ENCODE data around the gene NES. TPM values are rescaled to one million over a fixed set of nuclear protein-coding genes. Genes with fewer than 3 reads are reported as not detected.

Gene NES
- total and polyA plus RNA-seq, 2 of the 8 experiments (the other 6 are each of a cell fraction or from before 2014, with no cell fraction given) = 13.3 to 135 TPM

DNA sequence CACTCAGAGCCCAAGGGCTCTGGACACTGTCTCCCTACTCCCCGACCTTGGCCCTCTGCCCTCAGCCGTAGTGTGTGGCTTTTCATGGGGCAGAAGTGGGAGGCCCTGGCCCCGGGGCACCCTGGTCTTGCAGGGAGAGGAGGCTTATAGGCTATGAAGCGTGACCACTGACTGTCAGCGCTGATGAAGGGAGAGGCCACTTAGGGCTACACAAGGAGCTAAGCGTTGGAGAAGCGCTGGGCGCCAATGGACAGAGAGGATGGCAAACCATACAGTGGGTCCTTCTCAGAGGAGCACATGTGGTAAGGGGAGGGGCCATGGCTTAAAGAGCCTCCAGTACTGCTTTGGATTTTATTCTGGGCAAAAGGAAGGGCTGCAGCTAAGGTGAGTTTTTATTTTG is 20.3 kb upstream of the NES start:
- Histone ChIP-seq H4K91ac (replicated peaks; ENCODE audit: insufficient read length, low read length) (no peak overlapping the region), H2AK5ac (ENCODE audit: low read depth, low read length) (no peak overlapping the region), H3K79me2 (ENCODE audit: control insufficient read depth in 1 of 2, insufficient read depth in 2 of 2, low read length in 2 of 2) (no peaks in the 10 kb centered on the region), H2BK5ac (ENCODE audit: low read depth, low read length) (no peak overlapping the region), H3K4me1 (replicated peaks in 1 of 4; ENCODE audit: control insufficient read depth in 3 of 4, insufficient read depth in 4 of 4, low read length in 3 of 4) (peaks cover 13 to 17% (median 14%) of the 10 kb centered on the region in 4 experiments), H3K18ac (ENCODE audit: extremely low read depth, low read length) (no peak overlapping the region), H3K23ac (ENCODE audit: insufficient read length) (no peak overlapping the region), H2BK120ac (replicated peaks; ENCODE audit: low read depth, low read length) (no peak overlapping the region), H3K4me3 (ENCODE audit: extremely low read depth in 1 of 4, insufficient read depth in 2 of 4, low read depth in 3 of 4, low read length in 4 of 4) (no peak overlapping the region), H3K4ac (replicated peaks; ENCODE audit: insufficient read length, low read depth, low read length) (no peak overlapping the region), H4K5ac (ENCODE audit: insufficient read length, low read depth, low read length) (no peak overlapping the region), H2BK20ac (ENCODE audit: low read length) (no peak overlapping the region), H3K27ac (ENCODE audit: low read depth, low read length) (no peak overlapping the region), H3K36me3 (ENCODE audit: control insufficient read depth in 2 of 4, insufficient read depth in 4 of 4, low read length in 3 of 4) (peaks cover 14 to 40% (median 26%) of the 10 kb centered on the region in 4 experiments), H3K27me3 (replicated peaks in 1 of 4; ENCODE audit: control insufficient read depth in 3 of 4, extremely low read depth in 1 of 4, insufficient read depth in 3 of 4, low read length in 3 of 4) (no peaks in the 10 kb centered on the region), H3K9ac (replicated peaks in 1 of 4; ENCODE audit: extremely low read depth in 1 of 4, low read depth in 3 of 4, low read length in 3 of 4) (no peak overlapping the region), H3K56ac (replicated peaks; ENCODE audit: insufficient read length, low read depth, low read length) (no peak overlapping the region), H2BK15ac (ENCODE audit: low read length) (no peak overlapping the region), H4K8ac (ENCODE audit: extremely low read depth, insufficient read depth, low read length) (no peak overlapping the region), H3K14ac (ENCODE audit: insufficient read length) (no peak overlapping the region), H3K79me1 (ENCODE audit: low read depth, low read length) (peaks cover 4% of the 10 kb centered on the region; the same call in 1 of the 2 replicates), H3K4me2 (ENCODE audit: insufficient read depth in 1 of 2, low read depth in 2 of 2, low read length in 2 of 2) (no peak overlapping the region), H2BK12ac (ENCODE audit: low read depth, low read length) (no peak overlapping the region), H2AFZ (ENCODE audit: low read length) (no peak overlapping the region), H3K9me3 (ENCODE audit: insufficient read depth in 2 of 2, low read depth in 1 of 2, low read length in 1 of 2) (no peaks in the 10 kb centered on the region), H3K23me2 (ENCODE audit: low read depth, low read length) (peaks cover 4% of the 10 kb centered on the region; the same call in 1 of the 2 replicates), H4K20me1 (replicated peaks in 1 of 2; ENCODE audit: control insufficient read depth in 1 of 2, insufficient read depth in 2 of 2, low read length in 2 of 2) (peaks cover 2 to 3% of the 10 kb centered on the region in 2 experiments)
- WGBS, 2 experiments (ENCODE audit: extremely low coverage in 1 of 2, insufficient coverage in 1 of 2, insufficient read length in 1 of 2, insufficient replicate concordance in 2 of 2, low coverage in 1 of 2, low lambda C conversion rate in 2 of 2, missing lambda C conversion rate in 1 of 2) = 95% methylated on average over 8 of the region's 8 CpGs; no CpG with 5 or more reads in 1 of the 2 experiments
- ChIA-PET POLR2A (ENCODE audit: partially characterized antibody) (interaction anchor here (0.9 to 13.9 kb wide), 2 partner anchors 11 to 21 kb away, joined by 3 to 530 read pairs; partner anchors contain the start of gene CRABP2), CTCF (ENCODE audit: partially characterized antibody) (interaction anchor here (0.9 to 66.0 kb wide), 4 partner anchors 8 to 211 kb away, joined by 3 to 4284 read pairs (median 2144); partner anchors contain the start of genes CRABP2, ISG20L2, METTL25B and NES)
- DNase-seq (ENCODE audit: low read depth in 1 of 2, low spot score in 2 of 2) = no peak
- FAIRE-seq = no peak
- TF ChIP-seq POLR2A (IDR thresholded peaks at IDR 0.05; ENCODE audit: control extremely low read depth in 1 of 2, low read depth in 2 of 2, low read length in 2 of 2) (no peak), BCL11A (IDR thresholded peaks at IDR 0.05; ENCODE audit: low read depth in 2 of 2, low read length in 2 of 2) (no peak), FOSL1 (IDR thresholded peaks at IDR 0.05; ENCODE audit: insufficient read depth, low read depth, low read length) (no peak), HDAC2 (IDR thresholded peaks at IDR 0.05; ENCODE audit: borderline replicate concordance in 1 of 2, low read depth in 2 of 2, low read length in 2 of 2) (no peak)
